GM19397 (cell line): Measurements from ENCODE around the gene FXR1.
A peak's percentile ranks its signal among the peaks of the same experiment; 100 is the strongest.
"Not testable (repeated sequence)": the region's sequence is repeated elsewhere in the genome, so short reads cannot be mapped to it uniquely, and the experiment has no call there.

ENCODE experiments used
- ATAC-seq: cut with Tn5 transposase; IDR thresholded peaks from one replicate; pipeline ENCODE4 v1.9.1; 2021; ENCODE audit warnings: mild to moderate bottlenecking, moderate library complexity; ENCODE audit not compliant: unreplicated experiment

FXR1 gene

DNA sequence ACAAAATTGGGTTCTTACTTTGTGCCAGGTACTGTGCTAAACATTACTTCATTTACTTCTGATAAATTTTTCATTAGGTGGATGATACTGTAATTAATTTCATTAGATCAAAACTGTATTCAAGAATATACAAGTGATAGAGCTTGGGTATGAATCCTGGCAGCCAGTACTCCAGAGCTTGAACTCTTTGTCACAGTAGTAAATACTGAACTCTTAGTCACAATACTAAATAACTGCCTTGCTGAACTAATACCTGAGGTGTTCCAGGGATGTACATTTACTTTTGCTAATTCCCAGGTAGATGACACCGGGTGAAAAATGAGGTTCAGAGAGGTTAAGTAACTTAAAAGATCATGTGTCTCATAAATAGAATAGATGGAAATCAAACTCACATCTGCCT lies 20.3 kb downstream of the FXR1 start:
- no peak for ATAC-seq

- ATAC-seq = no peak
Measured at GRCh38 chr3:180934638-180935037, 22.2 kb downstream of the FXR1 start.

GRCh38 chr3:180940826-180941225 lies 28.4 kb downstream of the FXR1 start:
- ATAC-seq = no peak

DNA sequence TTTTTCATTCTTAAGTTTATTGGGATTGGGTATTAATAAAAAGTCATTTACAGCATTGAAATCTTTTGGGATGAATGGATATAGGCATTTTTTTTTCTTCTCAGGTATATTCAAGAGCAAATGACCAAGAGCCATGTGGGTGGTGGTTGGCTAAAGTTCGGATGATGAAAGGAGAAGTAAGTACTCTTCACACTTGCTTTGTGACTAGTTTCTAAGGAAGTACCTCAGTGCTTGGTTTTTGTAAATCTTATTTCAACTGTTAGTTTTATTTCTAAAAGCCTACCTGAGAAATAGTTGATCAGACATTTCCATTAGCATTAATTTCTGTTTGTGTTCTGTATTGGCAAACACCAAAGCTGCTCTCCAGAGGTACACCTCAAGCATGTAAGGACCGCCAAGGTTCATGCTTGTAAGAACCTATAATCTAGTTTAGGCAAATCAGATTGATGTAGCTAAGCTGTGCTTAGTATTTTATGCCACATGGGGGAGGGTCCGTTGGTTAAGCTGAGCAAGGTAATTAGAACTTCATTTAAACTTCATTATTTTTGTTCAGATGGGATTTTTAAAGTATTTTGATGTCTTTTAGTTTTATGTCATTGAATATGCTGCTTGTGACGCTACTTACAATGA lies 35.4 kb downstream of the FXR1 start:
- no peak for ATAC-seq

- no peak for ATAC-seq
Measured at GRCh38 chr3:180959691-180960090, 47.2 kb downstream of the FXR1 start.

DNA sequence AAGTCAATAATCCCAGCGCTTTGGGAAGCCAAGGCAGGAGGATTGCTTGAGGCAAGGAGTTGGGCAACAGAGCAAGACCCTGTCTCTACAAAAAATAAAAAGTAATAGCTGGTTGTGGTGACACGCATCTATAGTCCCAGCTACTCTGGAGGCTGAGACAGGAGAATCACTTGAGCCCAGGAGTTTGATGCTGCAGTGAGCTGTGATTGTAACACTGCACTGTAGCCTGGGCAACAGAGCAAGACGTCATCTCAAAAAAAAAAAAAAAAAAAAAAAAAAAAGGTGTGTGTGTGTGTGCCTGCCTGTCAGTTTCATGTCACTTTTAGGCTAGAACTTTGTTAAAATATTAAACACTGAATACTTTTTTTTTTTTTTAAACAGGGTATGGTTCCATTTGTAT lies 48.6 kb downstream of the FXR1 start:
- no peak for ATAC-seq

- ATAC-seq = no peak
Measured at GRCh38 chr3:180961552-180961951, 49.1 kb downstream of the FXR1 start.

DNA sequence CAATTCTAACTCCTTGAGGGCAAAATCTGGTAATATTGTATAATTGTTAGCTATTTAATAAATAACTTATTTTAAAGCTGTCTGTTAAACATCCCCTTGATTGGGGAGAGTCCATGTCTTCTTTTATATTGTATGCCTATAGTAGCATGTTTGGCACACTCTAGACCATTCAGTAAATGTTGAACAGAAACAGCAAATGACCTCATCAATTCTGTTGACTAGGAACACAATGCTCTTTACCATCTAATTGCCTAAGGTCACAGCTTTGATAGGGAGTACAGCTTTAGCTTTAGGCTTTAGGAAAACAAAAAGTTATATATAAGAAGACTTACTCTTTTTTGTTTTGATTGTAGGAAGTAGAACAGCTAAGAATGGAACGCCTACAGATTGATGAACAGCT lies 50.1 kb downstream of the FXR1 start:
- no peak for ATAC-seq

DNA sequence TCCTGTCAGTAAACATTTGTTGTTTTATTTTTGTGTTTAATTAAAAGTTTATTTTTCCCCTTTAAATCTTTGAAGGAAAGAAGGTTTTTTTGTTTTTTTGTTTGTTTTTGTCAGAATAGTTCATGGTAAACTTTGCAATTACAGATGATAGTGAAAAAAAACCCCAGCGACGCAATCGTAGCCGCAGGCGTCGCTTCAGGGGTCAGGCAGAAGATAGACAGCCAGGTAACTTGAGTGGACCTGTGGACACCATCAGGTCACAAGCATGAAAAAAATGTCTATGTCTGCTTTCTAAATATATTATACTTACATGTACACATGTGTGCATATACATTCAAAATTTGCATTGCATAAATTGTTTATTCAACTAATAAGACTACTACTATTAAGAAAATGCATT lies 58.5 kb downstream of the FXR1 start:
- ATAC-seq = no peak

- ATAC-seq = no peak
Measured at GRCh38 chr3:180973543-180973942, 61.1 kb downstream of the FXR1 start.

DNA sequence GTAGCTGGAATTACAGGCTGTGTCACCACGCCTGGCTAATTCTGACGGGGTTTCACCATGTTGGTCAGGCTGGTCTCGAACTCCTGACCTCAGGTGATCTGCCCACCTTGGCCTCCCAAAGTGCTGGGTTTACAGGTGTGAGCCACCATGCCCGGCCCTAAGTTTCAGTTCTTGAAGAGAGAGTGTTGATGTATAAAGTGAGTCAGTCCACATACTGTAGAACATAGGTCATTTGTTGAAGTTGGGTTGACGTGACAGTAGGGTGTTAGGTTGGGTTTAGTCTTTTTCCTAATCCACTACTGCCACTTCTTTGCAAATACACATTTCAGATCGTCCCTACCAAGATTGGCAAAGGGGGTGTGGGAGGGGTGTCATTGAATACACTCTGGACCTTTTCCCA lies 61.8 kb downstream of the FXR1 start:
- ATAC-seq = no peak

DNA sequence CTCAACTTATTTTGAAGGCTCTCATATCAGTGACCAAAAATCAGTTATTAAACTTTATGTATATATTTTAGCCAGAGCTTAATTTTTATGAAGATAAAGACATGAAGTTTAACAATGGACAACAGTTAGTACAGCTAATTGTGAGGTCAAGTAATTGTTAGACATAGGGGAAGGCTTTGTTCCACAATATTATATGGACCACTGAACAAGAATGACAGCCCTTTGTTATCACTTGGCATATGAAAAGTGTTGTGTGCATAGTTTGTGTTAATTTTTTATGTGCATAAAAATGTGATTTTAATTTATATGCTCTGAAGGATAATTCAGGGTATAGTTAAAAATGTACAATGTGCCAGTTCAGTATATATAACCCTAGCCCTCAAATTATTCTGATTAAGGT lies 65.0 kb downstream of the FXR1 start:
- ATAC-seq = no peak

DNA sequence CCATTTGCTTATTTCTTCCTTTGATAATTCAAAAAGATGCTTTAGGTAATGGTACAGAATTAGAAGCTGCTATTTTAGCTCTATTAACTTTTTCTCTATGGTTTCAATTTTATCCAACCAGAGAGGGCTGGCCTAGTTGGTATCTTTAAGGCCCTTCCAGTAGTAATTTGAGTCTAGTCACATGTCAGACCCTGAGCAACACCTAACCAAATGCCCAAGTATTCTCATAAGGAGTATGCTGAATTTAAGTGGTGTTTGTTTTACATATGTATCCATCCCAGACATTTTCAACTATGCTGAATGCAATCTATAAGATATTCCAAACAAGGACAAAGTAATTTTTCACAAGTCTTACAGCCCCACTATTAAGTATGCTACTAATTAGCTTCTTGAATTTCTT lies 67.5 kb downstream of the FXR1 start:
- ATAC-seq = no peak

GRCh38 chr3:180980611-180981010 lies 68.1 kb downstream of the FXR1 start:
- no peak for ATAC-seq

DNA sequence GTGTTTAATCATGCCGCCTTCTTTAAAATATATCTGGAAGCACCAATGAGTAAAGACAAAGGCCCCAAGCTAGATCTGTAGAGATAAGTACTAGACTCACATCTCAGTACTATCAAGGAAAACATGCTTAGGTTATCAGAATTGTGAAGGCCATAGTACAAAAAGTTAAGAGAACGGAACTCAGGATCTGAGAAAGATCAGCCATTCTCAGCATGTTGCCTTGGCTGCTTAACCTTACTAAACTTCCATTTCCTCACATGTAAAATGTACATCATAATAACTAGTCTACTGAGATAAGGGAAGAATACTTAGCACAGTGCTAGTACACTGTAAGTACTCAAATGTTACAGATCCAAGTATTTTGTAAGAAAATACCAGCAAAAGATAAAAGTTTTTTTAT lies 69.4 kb downstream of the FXR1 start:
- no peak for ATAC-seq

- ATAC-seq = no peak
Measured at GRCh38 chr3:180983136-180983535, 70.7 kb downstream of the FXR1 start.

- ATAC-seq = not testable (repeated sequence)
Measured at GRCh38 chr3:180986366-180986765, 73.9 kb downstream of the FXR1 start.

GRCh38 chr3:180987344-180987743 lies 74.9 kb downstream of the FXR1 start:
- no peak for ATAC-seq

DNA sequence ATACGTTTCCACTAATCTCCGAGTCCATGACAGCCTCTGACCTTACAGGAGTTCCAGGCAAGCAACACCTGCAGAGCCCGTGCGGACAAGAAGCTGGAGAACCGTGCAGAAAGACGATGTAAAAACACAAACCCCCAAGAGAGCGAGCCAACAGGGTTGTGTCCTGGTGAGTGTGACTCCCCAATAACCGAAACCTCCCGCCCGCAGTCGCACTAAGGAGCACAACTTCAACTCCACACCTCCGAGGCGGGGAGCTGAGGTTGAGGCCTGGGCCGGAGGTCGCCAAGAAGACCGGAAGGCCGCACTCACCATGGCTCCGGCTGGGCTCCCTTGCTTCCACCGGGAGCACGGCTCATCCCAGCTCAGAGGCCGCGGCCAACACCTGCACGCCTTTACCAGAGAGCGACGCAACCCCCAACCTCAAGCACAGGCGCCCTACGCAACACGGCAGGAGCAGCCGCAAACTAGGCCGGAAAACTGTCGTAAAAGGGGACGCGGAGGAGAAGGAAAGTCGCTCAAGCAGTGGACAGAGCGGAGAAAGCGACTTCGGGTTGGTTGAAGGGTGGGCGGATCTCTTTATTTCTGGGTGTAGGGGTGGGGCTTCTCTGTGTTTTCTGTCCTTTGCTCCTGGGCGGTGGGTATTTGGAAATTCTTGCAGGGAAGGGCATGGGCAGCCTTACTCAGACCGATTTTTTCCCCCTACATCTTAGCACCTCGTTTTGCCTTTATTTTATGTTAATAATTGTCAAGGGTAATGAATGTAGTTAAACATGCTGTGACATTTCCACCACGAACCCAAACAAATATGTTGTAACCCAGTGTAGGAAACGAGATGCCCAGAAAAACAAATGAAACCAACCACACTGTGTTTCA lies 77.1 kb downstream of the FXR1 start, which contains the start of gene DNAJC19:
Gene DNAJC19 (minus strand): TSS at position 446 of the 873 bp plus-strand sequence. CDS start 134 bp downstream, at position 312.
- peak; percentile 96 for ATAC-seq

GRCh38 chr3:180990505-180990904 lies 78.0 kb downstream of the FXR1 start:
- no peak for ATAC-seq

- no peak for ATAC-seq
Measured at GRCh38 chr3:180996415-180996932, 84.0 kb downstream of the FXR1 start.

DNA sequence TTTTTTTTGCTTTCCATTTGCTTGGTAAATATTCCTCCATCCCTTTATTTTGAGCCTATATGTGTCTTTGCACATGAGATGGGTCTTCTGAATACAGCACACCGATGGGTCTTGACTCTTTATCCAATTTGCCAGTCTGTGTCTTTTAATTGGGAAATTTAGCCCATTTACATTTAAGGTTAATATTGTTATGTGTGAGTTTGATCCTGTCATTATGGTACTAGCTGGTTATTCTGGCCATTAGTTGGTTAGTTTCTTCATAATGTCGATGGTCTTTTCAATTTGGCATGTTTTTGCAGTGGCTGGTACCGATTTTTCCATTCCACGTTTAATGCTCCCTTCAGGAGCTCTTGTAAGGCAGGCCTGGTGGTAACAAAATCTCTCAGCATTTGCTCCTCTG lies 89.9 kb downstream of the FXR1 start:
- not testable (repeated sequence) for ATAC-seq
